ENCODE data around the gene C9orf85.
A peak's percentile ranks its signal among the peaks of the same experiment; 100 is the strongest.

Gene C9orf85

DNA sequence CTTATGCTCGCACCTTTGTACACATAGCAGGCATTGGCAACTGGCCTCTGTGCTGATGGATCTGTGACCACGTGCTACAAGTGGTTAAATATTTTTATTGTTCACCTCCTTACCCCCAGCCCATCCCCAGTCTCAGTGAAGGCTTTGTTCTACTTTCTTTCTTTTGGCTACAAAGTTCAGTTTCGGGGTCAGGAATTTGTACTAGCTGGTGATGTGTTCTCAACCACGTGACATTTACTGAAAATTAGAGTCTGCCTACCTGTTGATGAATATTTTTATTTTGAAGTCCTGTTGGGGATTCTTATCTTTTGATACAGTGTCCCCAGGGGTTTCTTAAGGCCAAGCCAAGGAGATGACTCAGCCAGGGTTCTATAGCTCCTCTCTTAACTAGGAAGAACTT is 101.2 kb downstream of the C9orf85 start:
- no peak for DNase-seq

DNA sequence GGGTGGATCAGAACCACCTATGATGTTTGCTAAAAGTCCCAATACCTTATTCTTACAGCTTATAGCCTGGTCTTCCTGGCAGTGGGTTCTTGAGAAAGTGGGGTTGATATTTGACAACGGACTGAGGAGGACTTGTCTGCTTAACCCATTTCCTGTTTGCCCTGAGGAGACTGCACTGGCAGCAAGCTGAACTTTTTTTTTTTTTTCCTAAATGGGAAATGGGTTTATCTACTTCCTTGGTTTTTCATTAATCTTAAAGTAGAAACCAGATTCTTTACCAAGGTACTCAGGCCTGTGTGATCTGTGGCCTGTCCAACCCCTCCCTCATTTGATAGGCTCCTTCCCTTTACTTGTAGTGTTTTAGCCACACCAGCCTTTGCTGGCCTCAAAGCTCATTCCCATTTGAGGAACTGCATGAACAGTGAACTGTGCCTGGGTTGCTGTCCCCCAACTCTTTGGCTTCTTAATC is 101.9 kb downstream of the C9orf85 start:
- no peak for DNase-seq

DNA sequence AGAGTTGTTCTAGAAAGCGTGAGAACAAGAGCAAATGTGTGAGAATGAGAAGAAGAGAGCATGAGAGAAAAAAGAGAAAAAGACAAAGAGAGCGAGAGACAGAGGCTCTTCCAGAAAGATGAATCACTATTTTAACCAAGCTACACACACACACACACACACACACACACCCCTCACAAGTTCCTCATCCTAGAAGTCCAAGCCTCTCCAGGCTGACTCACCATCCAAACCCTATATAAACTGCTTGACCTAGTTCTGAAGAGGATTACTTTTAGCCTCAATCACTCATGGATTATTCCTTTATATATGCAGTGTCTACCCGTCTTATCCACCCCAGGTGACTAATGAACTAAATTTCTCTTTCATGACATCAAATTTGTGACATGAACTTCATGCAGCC is 111.4 kb downstream of the C9orf85 start:
- peak; percentile 92 for DNase-seq
